ENCODE data around the gene FGFR2. TPM values are rescaled to one million over a fixed set of nuclear protein-coding genes. Genes with fewer than 3 reads are reported as not detected.

FGFR2 gene
- total RNA-seq, 1 experiment from 2014 or later = 135 TPM

DNA sequence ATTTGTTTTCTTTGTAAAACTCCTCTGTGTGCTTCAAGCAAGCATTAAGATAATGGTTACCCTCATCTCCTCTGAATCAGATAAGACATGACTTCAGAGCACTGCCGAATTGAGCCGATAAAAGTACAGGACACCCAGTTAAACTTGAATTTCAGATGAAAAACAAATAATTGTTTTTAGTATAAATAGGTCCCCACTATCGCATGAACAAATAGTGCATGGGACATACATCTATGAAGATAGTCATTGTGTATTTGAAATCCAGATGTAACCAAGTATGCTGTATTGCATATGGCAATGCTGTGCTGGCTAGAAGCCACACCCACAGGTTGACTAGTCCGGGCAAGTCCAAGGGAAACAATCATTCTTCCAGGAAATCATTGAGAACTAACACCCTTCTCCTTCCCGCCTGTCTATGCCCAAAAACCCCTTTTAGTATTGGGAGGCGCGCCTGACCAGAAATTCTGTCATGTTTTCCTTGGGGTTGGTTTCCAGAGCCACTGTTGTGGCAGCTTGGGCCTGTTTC is 12.6 kb upstream of the FGFR2 start:
- H2AFZ ChIP-seq (ENCODE audit: low read length) = no peak overlapping the region

More for the DNA sequence above, 12.6 kb upstream of the FGFR2 start:
- H3K23me2 ChIP-seq (ENCODE audit: insufficient read length, low read depth, low read length, poor library complexity, severe bottlenecking) = no peaks in the 10 kb centered on the region
- peaks cover 19% of the 10 kb centered on the region for H3K27me3 Mint-ChIP-seq (ENCODE audit: low read depth)
- H2BK15ac ChIP-seq (ENCODE audit: low read depth, low read length) = no peak overlapping the region
- no peak overlapping the region for H3K56ac ChIP-seq (ENCODE audit: insufficient read length, low read depth, low read length)
- no CpG with 5 or more reads among the region's 7 CpGs for WGBS (ENCODE audit: extremely low coverage, insufficient read length, low lambda C conversion rate)
- no peak overlapping the region for H4K5ac ChIP-seq (ENCODE audit: insufficient read length, low read depth, low read length)
- H4K20me1 ChIP-seq (ENCODE audit: control insufficient read depth, insufficient read depth, insufficient read length) = no peaks in the 10 kb centered on the region
- H3K18ac ChIP-seq (ENCODE audit: insufficient read length, low read depth, low read length) = no peak overlapping the region
- no peak overlapping the region for H3K14ac ChIP-seq (ENCODE audit: insufficient read depth, low read length)
- H3K9me3 ChIP-seq (ENCODE audit: control insufficient read depth, low read depth, low read length) = no peaks in the 10 kb centered on the region
- H3K27ac ChIP-seq (ENCODE audit: insufficient read length, low read depth, low read length) = no peak overlapping the region
- H2BK120ac ChIP-seq (ENCODE audit: low read depth, low read length, poor library complexity, severe bottlenecking) = no peak overlapping the region
- H3K4me1 ChIP-seq (ENCODE audit: insufficient read depth, low read length) = no peaks in the 10 kb centered on the region; the same call in 1 of the 2 replicates
- no peak overlapping the region for H3K23ac ChIP-seq (ENCODE audit: insufficient read length, low read depth, low read length)
- no peak for DNase-seq
- peaks cover 10 to 29% of the 10 kb centered on the region in 2 experiments for H3K4me1 Mint-ChIP-seq
- no peak overlapping the region for H3K4ac ChIP-seq (ENCODE audit: low read depth, low read length)
- no peaks in the 10 kb centered on the region for H3K79me2 ChIP-seq (ENCODE audit: insufficient read depth, low read length)
- TF ChIP-seq CTCF (conservative IDR thresholded peaks at IDR 0.05) = no peak
- no peak overlapping the region for H4K8ac ChIP-seq (replicated peaks; ENCODE audit: insufficient read length, low read depth, low read length)
- H3K27me3 ChIP-seq (ENCODE audit: insufficient read depth, low read length) = no peaks in the 10 kb centered on the region
- H2BK12ac ChIP-seq (ENCODE audit: insufficient read length, low read depth, low read length) = no peak overlapping the region
- H2BK20ac ChIP-seq (ENCODE audit: low read depth, low read length, poor library complexity, severe bottlenecking) = no peak overlapping the region
- H3K4me2 ChIP-seq (ENCODE audit: insufficient read depth, insufficient read length, low read length) = no peak overlapping the region
- H3K36me3 Mint-ChIP-seq (ENCODE audit: insufficient read depth in 1 of 3, low read depth in 3 of 3) = no peaks in the 10 kb centered on the region
- H3T11ph ChIP-seq (ENCODE audit: low read length) = no peak overlapping the region
- H3K27ac Mint-ChIP-seq = peak overlapping the region in 1 of 3 experiments; percentile 50; a peak in 1 of 7 replicates
- H2BK5ac ChIP-seq (ENCODE audit: insufficient read length, low read length) = no peak overlapping the region
- H3K79me1 ChIP-seq (ENCODE audit: insufficient read depth, low read depth, low read length, poor library complexity, severe bottlenecking) = no peaks in the 10 kb centered on the region
- H3K9ac ChIP-seq (ENCODE audit: extremely low read depth, insufficient read length, low read length) = no peak overlapping the region
- no peak overlapping the region for H2AK5ac ChIP-seq (ENCODE audit: insufficient read length, low read length)
- H3K9me3 Mint-ChIP-seq = no peaks in the 10 kb centered on the region
- H4K91ac ChIP-seq (ENCODE audit: insufficient read length, low read depth, low read length) = no peak overlapping the region
- H3K4me3 Mint-ChIP-seq = no peak overlapping the region

Measured in H9 (cell line).